T-cell (primary cell): ENCODE data around the gene RANGRF. TPM values are rescaled to one million over a fixed set of nuclear protein-coding genes. Genes with fewer than 3 reads are reported as not detected.
A peak's percentile ranks its signal among the peaks of the same experiment; 100 is the strongest.

Source experiments
- ATAC-seq, 4 experiments: fragments of 200-7000 bp in 3 of 4; fragments of 150-1000 bp in 1 of 4; cut with Tn5 transposase; replicated peaks in 1 of 4; 1 replicate in 3 of 4; 2 replicates in 1 of 4; pipeline ENCODE4 v1.10.0; 2021; ENCODE audit warnings: moderate library complexity in 3 of 4, mild to moderate bottlenecking in 2 of 4, moderate number of reproducible peaks in 1 of 4
- CTCF ChIA-PET, 2 donors: fragments of 300-600 bp; sonication (Branson Sonifier 250); formaldehyde crosslinking; loops; one replicate each; lab custom pipeline; 2022; ENCODE audit warnings: antibody characterized with exemption in 2 of 2; lab: Charles Lee
- POLR2A ChIA-PET, 2 donors: fragments of 300-600 bp; sonication (Branson Sonifier 250); formaldehyde crosslinking; loops; one replicate each; lab custom pipeline; 2022; ENCODE audit warnings: antibody characterized with exemption in 2 of 2; lab: Charles Lee
- DNase-seq, 35 experiments: peaks; one replicate each; pipeline versions ENCODE4 v3.0.0 to v3.0.0-alpha.2; 2013 to 2023
- H3K27ac ChIP-seq: one replicate; pipeline ENCODE4 v1.5.1; 2013; ENCODE audit warnings: low read length
- H3K27me3 ChIP-seq, 2 experiments: replicated peaks in 1 of 2; 1 replicate in 1 of 2; 2 replicates in 1 of 2; pipeline versions ENCODE4 v1.6.1 to v1.7.0; 2013; ENCODE audit warnings: low read length in 1 of 2, mixed read lengths in 1 of 2; ENCODE audit not compliant: control insufficient read depth in 2 of 2, insufficient read depth in 2 of 2; ENCODE audit errors: extremely low read depth in 1 of 2
- H3K36me3 ChIP-seq, 2 donors: 1 replicate in 1 of 2; 2 replicates in 1 of 2; pipeline versions ENCODE4 v1.6.1 to v1.7.0; 2013; ENCODE audit warnings: low read length in 1 of 2; ENCODE audit not compliant: control insufficient read depth in 2 of 2, insufficient read depth in 1 of 2; ENCODE audit errors: extremely low read depth in 1 of 2
- H3K4me1 ChIP-seq, 2 experiments: 1 replicate in 1 of 2; 2 replicates in 1 of 2; pipeline versions ENCODE4 v1.6.1 to v1.7.0; 2013; ENCODE audit warnings: low read length in 2 of 2, mixed read lengths in 1 of 2; ENCODE audit not compliant: insufficient read depth in 2 of 2, control insufficient read depth in 1 of 2; ENCODE audit errors: extremely low read depth in 1 of 2
- H3K4me3 ChIP-seq, 2 donors: 1 replicate in 1 of 2; 2 replicates in 1 of 2; pipeline versions ENCODE4 v1.5.1 to v1.7.0; 2013; ENCODE audit warnings: mild to moderate bottlenecking in 2 of 2, low read length in 1 of 2, moderate library complexity in 1 of 2; ENCODE audit not compliant: control insufficient read depth in 1 of 2; ENCODE audit errors: extremely low read depth in 1 of 2
- H3K9me3 ChIP-seq: 2 replicates; pipeline ENCODE4 v1.7.0; 2013
- H3K27ac Mint-ChIP-seq, 2 donors: one replicate each; pipeline ENCODE4 v1.8.0; 2020 to 2021; ENCODE audit warnings: mild to moderate bottlenecking in 2 of 2, mixed read lengths in 2 of 2
- H3K27me3 Mint-ChIP-seq, 2 donors: one replicate each; pipeline ENCODE4 v1.8.0; 2021 to 2022; ENCODE audit warnings: mixed read lengths in 2 of 2
- H3K36me3 Mint-ChIP-seq: one replicate; pipeline ENCODE4 v1.8.0; 2021; ENCODE audit warnings: mixed read lengths
- H3K4me1 Mint-ChIP-seq, 3 donors: one replicate each; pipeline ENCODE4 v1.8.0; 2020 to 2022; ENCODE audit warnings: mixed read lengths in 3 of 3, mild to moderate bottlenecking in 1 of 3
- H3K4me3 Mint-ChIP-seq, 3 donors: one replicate each; pipeline ENCODE4 v1.8.0; 2020 to 2022; ENCODE audit warnings: mild to moderate bottlenecking in 3 of 3, mixed read lengths in 3 of 3, moderate library complexity in 3 of 3
- H3K9me3 Mint-ChIP-seq, 3 donors: one replicate each; pipeline ENCODE4 v1.8.0; 2020 to 2022; ENCODE audit warnings: mixed read lengths in 3 of 3
- WGBS: methylation state at CpG from one replicate; pipeline ENCODE4 v1.1.5; 2013; ENCODE audit warnings: missing lambda C conversion rate; ENCODE audit not compliant: insufficient coverage; 5-methylcytosine and 5-hydroxymethylcytosine counted together
- total RNA-seq, 35 experiments: library from RNA in 6 of 35; stranded (reverse) in 6 of 35; fragments of 120-200 nt in 1 of 35; gene quantifications; one replicate each; pipeline versions ENCODE4 v1.2.1 to v1.2.4 and lab custom pipeline; 2013 to 2026

The RANGRF gene
- total RNA-seq, 5 donors from 2014 or later (not counting 1 experiment from before 2014, with no cell fraction given): 29.0 to 41.8 (median 40.9) TPM

DNA sequence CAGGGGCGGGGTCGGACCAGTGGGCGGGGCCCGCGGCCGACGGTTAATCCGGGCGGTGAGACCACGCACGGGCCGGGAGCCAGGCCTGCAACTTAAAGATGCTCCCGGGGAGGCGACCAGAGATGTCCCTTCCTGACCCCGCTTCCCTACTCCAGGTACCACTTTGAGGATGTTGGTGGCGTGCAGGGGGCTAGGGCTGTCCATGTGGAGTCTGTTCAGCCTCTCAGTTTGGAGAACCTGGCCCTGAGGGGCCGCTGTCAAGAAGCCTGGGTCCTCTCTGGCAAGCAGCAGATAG is 580 bp downstream of the RANGRF start:
- Histone ChIP-seq H3K27me3 (no peaks in the 10 kb centered on the region), H3K4me1 (peaks cover 12 to 30% of the 10 kb centered on the region in 2 experiments), H3K27ac (peak overlapping the region; percentile 90), H3K9me3 (no peaks in the 10 kb centered on the region), H3K4me3 (peak overlapping the region; percentile 98 to 99), H3K36me3 (peaks cover 0 to 3% of the 10 kb centered on the region in 2 donors)
- Mint-ChIP-seq H3K27ac (peak overlapping the region; percentile 58 to 96), H3K4me3 (peak overlapping the region; percentile 93 to 97 (median 94)), H3K9me3 (no peaks in the 10 kb centered on the region), H3K4me1 (peaks cover 41 to 53% (median 42%) of the 10 kb centered on the region in 3 donors), H3K27me3 (no peaks in the 10 kb centered on the region), H3K36me3 (no peaks in the 10 kb centered on the region)
- 5% methylated on average over 16 of the region's 17 CpGs for WGBS
- ATAC-seq (no peak), DNase-seq (peak in 3 of 35 experiments; percentile 16 to 37 (median 22))
- CTCF ChIA-PET: interaction anchor here (0.5 to 1.2 kb wide), 5 partner anchors 41 to 466 kb away, joined by 3 to 5 read pairs (median 4); partner anchors contain the start of gene CTC1 (in 1 of the 2)
- POLR2A ChIA-PET: interaction anchor here in 1 of 2 donors (0.6 to 1.4 kb wide), 3 partner anchors 41 to 984 kb away, joined by 4 to 8 read pairs (median 5); partner anchors contain the start of genes CTC1 and PFAS

DNA sequence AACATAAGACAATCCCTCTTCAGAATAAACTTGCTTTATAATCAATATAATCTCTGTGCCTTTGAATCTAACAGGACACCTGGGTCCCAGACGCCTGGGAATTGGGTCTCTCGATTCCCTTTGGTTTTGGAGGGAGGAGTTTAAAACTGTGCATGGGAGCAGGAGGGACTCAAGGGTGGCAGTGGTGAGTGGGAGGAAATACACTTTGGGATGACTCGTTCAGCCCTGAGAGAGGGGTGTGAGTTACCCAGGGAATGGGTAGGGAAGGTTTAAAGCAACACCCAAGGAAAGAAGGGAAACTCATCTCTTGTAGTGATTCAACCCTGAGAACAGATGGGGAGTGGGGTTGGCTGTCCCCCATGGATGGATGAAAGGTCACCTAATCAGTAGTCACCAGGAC is 1.6 kb downstream of the RANGRF start:
- H3K4me1 ChIP-seq: peaks cover 13 to 34% of the 10 kb centered on the region in 2 experiments
- H3K4me3 ChIP-seq: no peak overlapping the region
- no peaks in the 10 kb centered on the region for H3K9me3 ChIP-seq
- H3K9me3 Mint-ChIP-seq: no peaks in the 10 kb centered on the region
- no peak for ATAC-seq
- no peaks in the 10 kb centered on the region for H3K36me3 Mint-ChIP-seq
- peaks cover 42 to 55% (median 49%) of the 10 kb centered on the region in 3 donors for H3K4me1 Mint-ChIP-seq
- CTCF ChIA-PET: no interaction called here
- peak overlapping the region; percentile 93 to 97 (median 94) for H3K4me3 Mint-ChIP-seq
- POLR2A ChIA-PET: no interaction called here
- H3K36me3 ChIP-seq: peaks cover 0 to 3% of the 10 kb centered on the region in 2 donors
- H3K27ac ChIP-seq: no peak overlapping the region
- H3K27me3 ChIP-seq: no peaks in the 10 kb centered on the region
- 48% methylated on average over 2 of the region's 3 CpGs for WGBS
- no peak for DNase-seq
- H3K27me3 Mint-ChIP-seq: no peaks in the 10 kb centered on the region
- peak overlapping the region; percentile 20 to 79 for H3K27ac Mint-ChIP-seq

DNA sequence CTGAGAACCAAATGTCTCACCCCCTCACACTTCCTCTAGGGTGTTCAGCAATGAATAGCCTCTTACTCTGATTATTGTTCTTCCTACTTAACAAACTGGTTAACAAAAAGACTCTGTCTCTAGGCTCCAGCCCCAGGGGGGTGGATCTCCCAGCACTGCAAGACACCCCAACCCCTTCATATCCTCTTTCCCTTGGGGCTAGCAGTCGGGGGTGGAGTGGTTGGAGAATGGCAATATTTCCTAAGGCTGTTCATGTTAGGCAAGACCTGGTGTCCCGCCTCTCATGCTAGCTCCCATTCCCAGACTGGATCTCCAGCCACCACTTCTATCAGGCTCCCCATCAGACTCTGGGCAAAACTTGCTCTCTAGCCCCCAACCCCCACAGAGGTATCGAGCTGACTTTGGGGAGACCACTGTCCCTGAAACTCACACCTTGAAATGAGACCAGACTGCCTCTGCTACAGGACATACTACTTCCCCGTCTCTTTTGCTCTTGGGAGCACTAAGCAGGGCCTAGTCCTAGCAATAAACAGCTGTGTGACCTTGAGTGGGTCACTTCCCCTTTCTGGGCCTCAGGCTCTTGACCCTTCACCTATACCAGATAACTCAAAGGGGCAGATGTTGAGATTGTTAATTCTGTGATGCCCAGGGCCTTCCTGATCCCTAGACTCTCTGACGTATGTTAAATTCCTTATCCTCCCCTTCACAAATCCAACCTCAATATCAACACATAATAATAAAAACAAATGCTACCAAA is 4.3 kb downstream of the RANGRF start:
- DNase-seq (no peak), ATAC-seq (no peak)
- peaks cover 47 to 60% (median 59%) of the 10 kb centered on the region in 3 donors for H3K4me1 Mint-ChIP-seq
- Histone ChIP-seq H3K9me3 (no peaks in the 10 kb centered on the region), H3K4me1 (peaks cover 13 to 38% of the 10 kb centered on the region in 2 experiments), H3K36me3 (peaks cover 0 to 3% of the 10 kb centered on the region in 2 donors), H3K27ac (no peak overlapping the region), H3K4me3 (no peak overlapping the region), H3K27me3 (no peaks in the 10 kb centered on the region)
- H3K4me3 Mint-ChIP-seq: no peak overlapping the region
- 88% methylated on average over 4 of the region's 5 CpGs for WGBS
- H3K36me3 Mint-ChIP-seq: no peaks in the 10 kb centered on the region
- ChIA-PET CTCF (no interaction called here), POLR2A (interaction anchor here in 1 of 2 donors (0.7 kb wide), 1 partner anchor 41 kb away, joined by 4 read pairs; no protein-coding TSS in a partner anchor)
- H3K27ac Mint-ChIP-seq: peak overlapping the region; percentile 53 to 68
- H3K9me3 Mint-ChIP-seq: no peaks in the 10 kb centered on the region
- no peaks in the 10 kb centered on the region for H3K27me3 Mint-ChIP-seq

DNA sequence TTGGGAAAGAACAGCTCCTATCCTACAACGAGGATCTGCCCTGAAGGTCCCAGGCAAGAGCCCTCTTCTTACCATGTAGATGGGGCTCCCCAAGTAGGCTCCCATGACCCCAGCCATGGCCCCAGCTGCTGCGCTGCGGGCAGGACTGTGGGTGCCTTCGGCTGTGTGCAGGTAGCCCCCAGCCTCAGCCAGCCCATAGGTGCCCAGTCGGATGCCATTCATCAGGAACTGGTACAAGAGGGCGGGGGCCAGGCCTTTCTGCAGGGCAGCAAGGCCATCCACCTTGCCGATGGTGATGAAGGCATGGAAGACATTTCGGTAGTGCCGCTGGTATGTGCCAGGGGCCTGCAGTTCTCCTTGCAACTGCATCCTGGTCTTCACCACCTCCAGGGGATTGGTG is 5.9 kb downstream of the RANGRF start:
- H3K27ac Mint-ChIP-seq: peak overlapping the region; percentile 94
- peaks cover 37 to 47% (median 44%) of the 10 kb centered on the region in 3 donors for H3K4me1 Mint-ChIP-seq
- Histone ChIP-seq H3K4me1 (peaks cover 7 to 30% of the 10 kb centered on the region in 2 experiments), H3K36me3 (peaks cover 0 to 3% of the 10 kb centered on the region in 2 donors), H3K27ac (no peak overlapping the region), H3K9me3 (no peaks in the 10 kb centered on the region), H3K4me3 (no peak overlapping the region), H3K27me3 (no peaks in the 10 kb centered on the region)
- peak overlapping the region; percentile 85 to 97 (median 88) for H3K4me3 Mint-ChIP-seq
- H3K9me3 Mint-ChIP-seq: no peaks in the 10 kb centered on the region
- ATAC-seq: no peak
- POLR2A ChIA-PET: interaction anchor here (0.5 to 0.7 kb wide), 2 partner anchors 103 to 141 kb away, joined by 3 to 7 read pairs; partner anchors contain the start of gene NDEL1 (in 1 of the 2)
- WGBS: 97% methylated on average over 9 of the region's 9 CpGs
- no peak for DNase-seq
- H3K27me3 Mint-ChIP-seq: no peaks in the 10 kb centered on the region
- no peaks in the 10 kb centered on the region for H3K36me3 Mint-ChIP-seq
- CTCF ChIA-PET: interaction anchor here in 1 of 2 donors (1.7 kb wide), 1 partner anchor 45 kb away, joined by 17 read pairs; the partner anchor contains the start of genes CTC1 and PFAS

DNA sequence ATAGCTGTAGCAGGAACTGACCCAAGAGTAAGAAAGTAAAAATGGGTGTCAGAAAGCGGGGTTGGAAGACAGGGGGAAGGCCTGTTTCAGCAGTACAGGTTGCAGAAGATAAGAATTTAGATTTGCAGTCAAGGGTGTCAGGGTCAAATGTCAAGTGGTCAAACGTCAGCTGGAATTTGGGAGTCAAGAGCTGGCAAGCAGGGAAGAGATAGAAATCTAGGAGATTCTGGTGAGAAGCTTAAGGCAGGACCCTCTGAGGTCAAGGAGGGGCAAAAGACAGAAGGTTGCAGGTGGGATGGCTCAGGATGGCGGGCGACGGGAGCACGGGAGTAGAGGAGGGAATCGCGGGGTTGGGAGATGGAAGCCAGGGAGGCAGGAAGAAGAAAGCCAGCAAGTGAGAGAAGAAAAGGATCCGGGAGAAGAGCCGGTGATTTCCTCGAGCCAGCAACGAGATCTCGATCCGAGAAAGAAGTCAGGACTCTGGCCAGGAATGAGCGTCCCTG is 6.4 kb downstream of the RANGRF start:
- H3K4me1 ChIP-seq: peaks cover 5 to 25% of the 10 kb centered on the region in 2 experiments
- ATAC-seq: no peak
- no peaks in the 10 kb centered on the region for H3K36me3 Mint-ChIP-seq
- no peaks in the 10 kb centered on the region for H3K36me3 ChIP-seq
- 11% methylated on average over 15 of the region's 15 CpGs for WGBS
- peak overlapping the region; percentile 72 for H3K27ac ChIP-seq
- no peaks in the 10 kb centered on the region for H3K9me3 Mint-ChIP-seq
- POLR2A ChIA-PET: interaction anchor here (0.5 to 2.0 kb wide), 9 partner anchors 48 to 168 kb away, joined by 3 to 15 read pairs (median 5); partner anchors contain the start of genes CTC1 (in 1 of the 2) and NDEL1 (in 1 of the 2)
- H3K4me3 Mint-ChIP-seq: peak overlapping the region; percentile 85 to 97 (median 88)
- peak overlapping the region; percentile 81 to 88 for H3K4me3 ChIP-seq
- peak overlapping the region; percentile 94 for H3K27ac Mint-ChIP-seq
- H3K4me1 Mint-ChIP-seq: peaks cover 32 to 42% (median 39%) of the 10 kb centered on the region in 3 donors
- H3K27me3 Mint-ChIP-seq: no peaks in the 10 kb centered on the region
- DNase-seq: no peak
- no peaks in the 10 kb centered on the region for H3K27me3 ChIP-seq
- H3K9me3 ChIP-seq: no peaks in the 10 kb centered on the region
- CTCF ChIA-PET: interaction anchor here in 1 of 2 donors (0.5 to 1.7 kb wide), 16 partner anchors 8 to 564 kb away, joined by 3 to 17 read pairs (median 4); partner anchors contain the start of genes ALOXE3, CTC1 and PFAS

DNA sequence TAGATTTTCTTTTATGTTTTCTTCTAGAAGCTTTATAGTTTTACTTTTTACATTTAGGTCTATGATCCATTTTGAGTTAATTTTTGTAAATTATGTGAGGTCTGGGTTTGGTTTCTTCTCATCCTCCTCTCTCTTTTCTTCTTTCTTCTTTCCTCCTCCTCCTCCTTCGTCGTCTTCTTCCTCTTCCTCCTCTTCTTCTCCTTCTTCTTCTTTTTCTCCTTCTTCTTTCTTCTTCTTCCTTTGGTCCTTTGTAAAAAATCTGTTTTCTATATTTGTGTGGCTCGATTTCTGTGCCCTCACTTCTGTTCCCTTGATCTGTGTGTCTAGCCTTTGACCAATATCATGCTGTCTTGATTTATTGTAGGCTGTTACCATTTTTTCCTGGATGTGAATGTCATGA is 11.8 kb downstream of the RANGRF start:
- H3K27ac Mint-ChIP-seq: peak overlapping the region in 1 of 2 donors; percentile 65
- no peak for ATAC-seq
- H3K4me3 Mint-ChIP-seq: no peak overlapping the region

More for the DNA sequence above, 11.8 kb downstream of the RANGRF start:
- Histone ChIP-seq H3K36me3 (no peaks in the 10 kb centered on the region), H3K4me1 (peaks cover 0 to 9% of the 10 kb centered on the region in 2 experiments), H3K4me3 (no peak overlapping the region), H3K27me3 (no peaks in the 10 kb centered on the region), H3K27ac (no peak overlapping the region), H3K9me3 (no peaks in the 10 kb centered on the region)
- DNase-seq: no peak
- Mint-ChIP-seq H3K4me1 (peaks cover 11 to 23% (median 14%) of the 10 kb centered on the region in 3 donors), H3K9me3 (no peaks in the 10 kb centered on the region), H3K36me3 (no peaks in the 10 kb centered on the region), H3K27me3 (no peaks in the 10 kb centered on the region)
- no CpG with 5 or more reads among the region's 3 CpGs for WGBS
- CTCF ChIA-PET: interaction anchor here (0.7 to 1.4 kb wide), 7 partner anchors 10 to 240 kb away, joined by 3 to 6 read pairs (median 4); no protein-coding TSS in a partner anchor
- POLR2A ChIA-PET: interaction anchor here in 1 of 2 donors (0.6 kb wide), 1 partner anchor 36 kb away, joined by 4 read pairs; no protein-coding TSS in a partner anchor
